Tibial nerve (tissue), 3 donors: ENCODE measurements around the gene PYM1.

ENCODE experiments used
- CTCF ChIP-seq, 5 experiments: fragments of 200-600 bp in 3 of 5; fragments of 450-650 bp in 2 of 5; sonication (generic) in 3 of 5; IDR thresholded peaks; one replicate each; pipeline ENCODE4 v1.5.1; 2016 to 2019; ENCODE audit warnings: antibody characterized with exemption in 5 of 5, mild to moderate bottlenecking in 3 of 5, moderate library complexity in 2 of 5
- POLR2A ChIP-seq, 2 donors: fragments of 450-650 bp; IDR thresholded peaks; one replicate each; pipeline ENCODE4 v1.6.1; 2017; ENCODE audit warnings: antibody characterized with exemption in 2 of 2, mild to moderate bottlenecking in 2 of 2, moderate library complexity in 2 of 2

- TF ChIP-seq CTCF (IDR thresholded peaks at IDR 0.05) (no peak), POLR2A (IDR thresholded peaks at IDR 0.05) (no peak)
Measured at GRCh38 chr12:55929306-55929791, 1.7 kb upstream of the PYM1 start.
